HG03064 (cell line): Measurements from ENCODE around the gene SPAG4.

ENCODE experiments used
- ATAC-seq: cut with Tn5 transposase; IDR thresholded peaks from one replicate; pipeline ENCODE4 v1.9.1; 2021; ENCODE audit warnings: low read depth; ENCODE audit not compliant: unreplicated experiment

SPAG4 gene

GRCh38 chr20:35615667-35616464, at the start of gene SPAG4:
TSS of gene SPAG4 (plus strand) at chr20:35615829. CDS start at chr20:35616004, 175 bp downstream.
- ATAC-seq = peak; percentile 73

GRCh38 chr20:35568645-35569044, 47.0 kb upstream of the SPAG4 start:
- ATAC-seq = no peak

GRCh38 chr20:35571555-35571954, 44.1 kb upstream of the SPAG4 start:
- no peak for ATAC-seq

GRCh38 chr20:35572838-35573237, 42.8 kb upstream of the SPAG4 start:
- no peak for ATAC-seq

GRCh38 chr20:35575958-35576357, 39.7 kb upstream of the SPAG4 start:
- ATAC-seq = no peak

GRCh38 chr20:35576816-35577215, 38.8 kb upstream of the SPAG4 start:
- ATAC-seq = no peak

- no peak for ATAC-seq
Measured at GRCh38 chr20:35578469-35578868, 37.2 kb upstream of the SPAG4 start.

- ATAC-seq = no peak
Measured at GRCh38 chr20:35579196-35579595, 36.4 kb upstream of the SPAG4 start.

GRCh38 chr20:35582131-35582530, 33.5 kb upstream of the SPAG4 start:
- no peak for ATAC-seq

GRCh38 chr20:35582741-35583404, 32.8 kb upstream of the SPAG4 start:
- ATAC-seq = no peak

- no peak for ATAC-seq
Measured at GRCh38 chr20:35583636-35584560, 31.7 kb upstream of the SPAG4 start.

- ATAC-seq = no peak
Measured at GRCh38 chr20:35586751-35587425, 28.7 kb upstream of the SPAG4 start.

- ATAC-seq = no peak
Measured at GRCh38 chr20:35587436-35587835, 28.2 kb upstream of the SPAG4 start.

GRCh38 chr20:35588397-35588796, 27.2 kb upstream of the SPAG4 start:
- ATAC-seq = no peak

- ATAC-seq = no peak
Measured at GRCh38 chr20:35592339-35592974, 23.2 kb upstream of the SPAG4 start.

- no peak for ATAC-seq
Measured at GRCh38 chr20:35595456-35595855, 20.2 kb upstream of the SPAG4 start.

- ATAC-seq = no peak
Measured at GRCh38 chr20:35595901-35596300, 19.7 kb upstream of the SPAG4 start.

GRCh38 chr20:35597186-35597585, 18.4 kb upstream of the SPAG4 start:
- no peak for ATAC-seq

GRCh38 chr20:35598476-35598875, 17.2 kb upstream of the SPAG4 start:
- ATAC-seq = no peak
